H9 (cell line): ENCODE results near the gene RAB5A. TPM values are rescaled to one million over a fixed set of nuclear protein-coding genes. Genes with fewer than 3 reads are reported as not detected.

Source experiments
- DNase-seq: peaks from one replicate; pipeline ENCODE4 v3.0.0-alpha.2; 2017
- H2AFZ ChIP-seq: one replicate; pipeline ENCODE4 v1.6.1; 2013; ENCODE audit warnings: mild to moderate bottlenecking, low read length, control low read depth, moderate library complexity
- H2AK5ac ChIP-seq: 2 replicates; pipeline ENCODE4 v1.6.1; 2013; ENCODE audit warnings: low read length, control low read depth, mixed read lengths; ENCODE audit not compliant: insufficient read length
- H2BK120ac ChIP-seq: one replicate; pipeline ENCODE4 v1.6.1; 2013; ENCODE audit warnings: low read depth, mild to moderate bottlenecking, low read length, control low read depth, inconsistent platforms; ENCODE audit not compliant: poor library complexity, severe bottlenecking
- H2BK12ac ChIP-seq: 2 replicates; pipeline ENCODE4 v1.6.1; 2013; ENCODE audit warnings: low read length, control low read depth, mixed read lengths, low read depth; ENCODE audit not compliant: insufficient read length
- H2BK15ac ChIP-seq: 2 replicates; pipeline ENCODE4 v1.6.1; 2013; ENCODE audit warnings: low read depth, low read length, control low read depth
- H2BK20ac ChIP-seq: one replicate; pipeline ENCODE4 v1.6.1; 2013; ENCODE audit warnings: low read depth, mild to moderate bottlenecking, low read length, control low read depth, inconsistent platforms; ENCODE audit not compliant: poor library complexity, severe bottlenecking
- H2BK5ac ChIP-seq: 2 replicates; pipeline ENCODE4 v1.6.1; 2013; ENCODE audit warnings: low read length, control low read depth, mixed read lengths; ENCODE audit not compliant: insufficient read length
- H3K14ac ChIP-seq: 2 replicates; pipeline ENCODE4 v1.6.1; 2013; ENCODE audit warnings: low read length, control low read depth; ENCODE audit not compliant: insufficient read depth
- H3K18ac ChIP-seq: 2 replicates; pipeline ENCODE4 v1.6.1; 2013; ENCODE audit warnings: low read depth, mild to moderate bottlenecking, mixed read lengths, low read length, control low read depth; ENCODE audit not compliant: insufficient read length
- H3K23ac ChIP-seq: 2 replicates; pipeline ENCODE4 v1.6.1; 2013; ENCODE audit warnings: low read length, control low read depth, mixed read lengths, low read depth; ENCODE audit not compliant: insufficient read length
- H3K23me2 ChIP-seq: 2 replicates; pipeline ENCODE4 v1.6.1; 2013; ENCODE audit warnings: low read depth, mild to moderate bottlenecking, mixed read lengths, low read length, control low read depth; ENCODE audit not compliant: insufficient read length, poor library complexity, severe bottlenecking
- H3K27ac ChIP-seq: 2 replicates; pipeline ENCODE4 v1.5.1; 2013; ENCODE audit warnings: low read length, control low read depth, mixed read lengths, low read depth; ENCODE audit not compliant: insufficient read length
- H3K27me3 ChIP-seq: 2 replicates; pipeline ENCODE4 v1.6.1; 2013; ENCODE audit warnings: low read length, control low read depth, inconsistent platforms; ENCODE audit not compliant: insufficient read depth
- H3K4ac ChIP-seq: 2 replicates; pipeline ENCODE4 v1.6.1; 2013; ENCODE audit warnings: low read depth, mild to moderate bottlenecking, control low read depth, inconsistent platforms, low read length, moderate library complexity
- H3K4me1 ChIP-seq: 2 replicates; pipeline ENCODE4 v1.6.1; 2013; ENCODE audit warnings: low read length, control low read depth, inconsistent platforms; ENCODE audit not compliant: insufficient read depth
- H3K4me2 ChIP-seq: 2 replicates; pipeline ENCODE4 v1.6.1; 2013; ENCODE audit warnings: low read length, control low read depth, mixed read lengths; ENCODE audit not compliant: insufficient read length, insufficient read depth
- H3K56ac ChIP-seq: 2 replicates; pipeline ENCODE4 v1.6.1; 2013; ENCODE audit warnings: low read depth, mild to moderate bottlenecking, mixed read lengths, low read length, control low read depth; ENCODE audit not compliant: insufficient read length
- H3K79me1 ChIP-seq: 2 replicates; pipeline ENCODE4 v1.6.1; 2013; ENCODE audit warnings: low read depth, mild to moderate bottlenecking, moderate library complexity, low read length, control low read depth, inconsistent platforms; ENCODE audit not compliant: insufficient read depth, poor library complexity, severe bottlenecking
- H3K79me2 ChIP-seq: 2 replicates; pipeline ENCODE4 v1.6.1; 2013; ENCODE audit warnings: low read length, control low read depth, inconsistent platforms; ENCODE audit not compliant: insufficient read depth
- H3K9ac ChIP-seq: 2 replicates; pipeline ENCODE4 v1.6.1; 2013; ENCODE audit warnings: low read length, control low read depth, mixed read lengths; ENCODE audit not compliant: insufficient read length; ENCODE audit errors: extremely low read depth
- H3K9me3 ChIP-seq: one replicate; pipeline ENCODE4 v1.6.1; 2013; ENCODE audit warnings: low read depth, low read length, inconsistent platforms; ENCODE audit not compliant: control insufficient read depth
- H3T11ph ChIP-seq: one replicate; pipeline ENCODE4 v1.6.1; 2013; ENCODE audit warnings: mild to moderate bottlenecking, low read length, control low read depth, inconsistent platforms
- H4K20me1 ChIP-seq: one replicate; pipeline ENCODE4 v1.6.1; 2013; ENCODE audit not compliant: control insufficient read depth, insufficient read length, insufficient read depth
- H4K5ac ChIP-seq: 2 replicates; pipeline ENCODE4 v1.6.1; 2013; ENCODE audit warnings: low read depth, mild to moderate bottlenecking, mixed read lengths, low read length, control low read depth; ENCODE audit not compliant: insufficient read length
- H4K8ac ChIP-seq: replicated peaks from 2 replicates; pipeline ENCODE4 v1.6.1; 2013; ENCODE audit warnings: low read length, control low read depth, mixed read lengths, low read depth; ENCODE audit not compliant: insufficient read length
- H4K91ac ChIP-seq: 2 replicates; pipeline ENCODE4 v1.6.1; 2013; ENCODE audit warnings: low read depth, mild to moderate bottlenecking, moderate library complexity, mixed read lengths, low read length, control low read depth; ENCODE audit not compliant: insufficient read length
- H3K27ac Mint-ChIP-seq, 3 experiments: 2 replicates in 2 of 3; 3 replicates in 1 of 3; pipeline ENCODE4 v1.8.0; 2020 to 2021; ENCODE audit warnings: mixed read lengths in 3 of 3, mild to moderate bottlenecking in 1 of 3, moderate library complexity in 1 of 3
- H3K27me3 Mint-ChIP-seq: 2 replicates; pipeline ENCODE4 v1.8.0; 2021; ENCODE audit warnings: low read depth, mild to moderate bottlenecking, moderate library complexity, mixed read lengths
- H3K36me3 Mint-ChIP-seq, 3 experiments: 2 replicates in 2 of 3; 3 replicates in 1 of 3; pipeline ENCODE4 v1.8.0; 2020 to 2021; ENCODE audit warnings: low read depth in 3 of 3, mixed read lengths in 3 of 3; ENCODE audit not compliant: insufficient read depth in 1 of 3
- H3K4me1 Mint-ChIP-seq, 2 experiments: 2 replicates each; pipeline ENCODE4 v1.8.0; 2020; ENCODE audit warnings: mixed read lengths in 2 of 2
- H3K4me3 Mint-ChIP-seq, 2 experiments: 2 replicates in 1 of 2; 3 replicates in 1 of 2; pipeline ENCODE4 v1.8.0; 2020 to 2021; ENCODE audit warnings: mild to moderate bottlenecking in 2 of 2, mixed read lengths in 2 of 2, moderate library complexity in 1 of 2
- H3K9me3 Mint-ChIP-seq, 2 experiments: 2 replicates in 1 of 2; 3 replicates in 1 of 2; pipeline ENCODE4 v1.8.0; 2020; ENCODE audit warnings: mild to moderate bottlenecking in 2 of 2, mixed read lengths in 2 of 2, moderate library complexity in 1 of 2
- WGBS: extraction: QIAGEN DNeasy Blood & Tissue Kit; methylation state at CpG from one replicate; pipeline ENCODE4 v1.1.7; 2013; ENCODE audit warnings: missing lambda C conversion rate, low lambda C conversion rate, mixed read lengths; ENCODE audit not compliant: insufficient read length; ENCODE audit errors: extremely low coverage; 5-methylcytosine and 5-hydroxymethylcytosine counted together
- total RNA-seq: library from RNA; stranded (reverse); gene quantifications from 2 replicates; pipeline ENCODE4 v1.2.1, GENCODE V29; 2021
- TF ChIP-seq, protein P1 (sequence below): fragments of 200-600 bp; sonication (generic); conservative IDR thresholded peaks from 3 replicates; pipeline ENCODE4 v1.8.0; 2021; ENCODE audit warnings: antibody characterized with exemption, mild to moderate bottlenecking

The RAB5A gene
- total RNA-seq, 1 experiment from 2014 or later, result 84.8 TPM

DNA sequence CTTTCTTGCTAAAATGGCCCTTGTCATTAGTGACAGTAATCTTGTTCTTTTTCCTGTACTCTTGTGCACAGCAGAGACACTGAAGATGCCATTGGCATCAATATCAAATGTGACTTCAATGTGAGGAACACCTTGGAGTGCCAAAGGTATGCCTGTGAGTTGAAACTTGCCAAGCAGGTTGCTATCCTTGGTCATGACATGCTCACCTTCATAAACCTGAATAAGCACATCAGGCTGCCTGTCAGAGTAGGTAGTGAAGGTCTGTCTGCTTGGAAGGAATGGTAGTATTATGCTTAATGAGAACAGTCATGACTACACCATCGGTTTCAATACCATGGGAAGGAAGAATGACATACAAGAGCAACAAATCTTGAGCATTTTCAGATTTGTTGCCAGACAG is 6.3 kb upstream of the RAB5A start:
- Histone ChIP-seq H4K5ac (no peak overlapping the region), H2AFZ (no peak overlapping the region), H2BK12ac (no peak overlapping the region), H3K56ac (no peak overlapping the region), H2BK20ac (no peak overlapping the region), H3K23ac (no peak overlapping the region), H3K79me2 (no peaks in the 10 kb centered on the region), H3K4me2 (no peak overlapping the region), H4K91ac (no peak overlapping the region), H3K27me3 (no peaks in the 10 kb centered on the region), H2BK120ac (no peak overlapping the region), H2AK5ac (no peak overlapping the region), H3K9me3 (no peaks in the 10 kb centered on the region), H4K20me1 (no peaks in the 10 kb centered on the region), H3K4me1 (no peaks in the 10 kb centered on the region), H2BK15ac (no peak overlapping the region), H3K9ac (no peak overlapping the region), H3T11ph (no peak overlapping the region), H2BK5ac (no peak overlapping the region), H3K79me1 (no peaks in the 10 kb centered on the region), H3K4ac (no peak overlapping the region), H3K27ac (no peak overlapping the region), H3K18ac (no peak overlapping the region), H4K8ac (no peak overlapping the region), H3K14ac (no peak overlapping the region), H3K23me2 (no peaks in the 10 kb centered on the region)
- Mint-ChIP-seq H3K27ac (no peak overlapping the region), H3K27me3 (peaks cover 3% of the 10 kb centered on the region; the same call in 1 of the 2 replicates), H3K4me3 (no peak overlapping the region), H3K9me3 (peaks cover 5 to 14% of the 10 kb centered on the region in 2 experiments; a peak in 4 of 5 replicates), H3K4me1 (peaks cover 2 to 6% of the 10 kb centered on the region in 2 experiments; a peak in 3 of 4 replicates), H3K36me3 (peaks cover 0 to 10% (median 0%) of the 10 kb centered on the region in 3 experiments; a peak in 4 of 7 replicates)
- DNase-seq, result no peak
- TF ChIP-seq, protein P1, sequence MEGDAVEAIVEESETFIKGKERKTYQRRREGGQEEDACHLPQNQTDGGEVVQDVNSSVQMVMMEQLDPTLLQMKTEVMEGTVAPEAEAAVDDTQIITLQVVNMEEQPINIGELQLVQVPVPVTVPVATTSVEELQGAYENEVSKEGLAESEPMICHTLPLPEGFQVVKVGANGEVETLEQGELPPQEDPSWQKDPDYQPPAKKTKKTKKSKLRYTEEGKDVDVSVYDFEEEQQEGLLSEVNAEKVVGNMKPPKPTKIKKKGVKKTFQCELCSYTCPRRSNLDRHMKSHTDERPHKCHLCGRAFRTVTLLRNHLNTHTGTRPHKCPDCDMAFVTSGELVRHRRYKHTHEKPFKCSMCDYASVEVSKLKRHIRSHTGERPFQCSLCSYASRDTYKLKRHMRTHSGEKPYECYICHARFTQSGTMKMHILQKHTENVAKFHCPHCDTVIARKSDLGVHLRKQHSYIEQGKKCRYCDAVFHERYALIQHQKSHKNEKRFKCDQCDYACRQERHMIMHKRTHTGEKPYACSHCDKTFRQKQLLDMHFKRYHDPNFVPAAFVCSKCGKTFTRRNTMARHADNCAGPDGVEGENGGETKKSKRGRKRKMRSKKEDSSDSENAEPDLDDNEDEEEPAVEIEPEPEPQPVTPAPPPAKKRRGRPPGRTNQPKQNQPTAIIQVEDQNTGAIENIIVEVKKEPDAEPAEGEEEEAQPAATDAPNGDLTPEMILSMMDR, result no peak
- WGBS, result no CpG with 5 or more reads among the region's 1 CpG
